ENCODE data around the gene PTGER1.

GRCh38 chr19:14507704-14508542, 32.8 kb upstream of the PTGER1 start:
- TF ChIP-seq POLR2A (IDR thresholded peaks at IDR 0.05) (no peak), CTCF (IDR thresholded peaks at IDR 0.05) (no peak)
